Trophoblast cell (in vitro differentiated cells and primary cell): ENCODE measurements around the gene KCNG4.

Experiments used
- DNase-seq, 2 donors: peaks; one replicate each; pipeline ENCODE4 v3.0.0-alpha.2; 2016
- H2AFZ ChIP-seq: 2 replicates; pipeline ENCODE4 v1.6.1; 2013; ENCODE audit warnings: low read length, moderate library complexity, mild to moderate bottlenecking; ENCODE audit not compliant: insufficient read depth, poor library complexity
- H2AK5ac ChIP-seq: 2 replicates; pipeline ENCODE4 v1.6.1; 2013; ENCODE audit warnings: mild to moderate bottlenecking, low read length
- H2BK120ac ChIP-seq: 2 replicates; pipeline ENCODE4 v1.6.1; 2013; ENCODE audit warnings: low read length, mild to moderate bottlenecking, moderate library complexity; ENCODE audit not compliant: insufficient read depth, poor library complexity
- H2BK12ac ChIP-seq: 2 replicates; pipeline ENCODE4 v1.6.1; 2013; ENCODE audit warnings: mild to moderate bottlenecking, low read length, moderate library complexity
- H2BK5ac ChIP-seq: 2 replicates; pipeline ENCODE4 v1.6.1; 2013; ENCODE audit warnings: low read length, low read depth, moderate library complexity, mild to moderate bottlenecking; ENCODE audit not compliant: poor library complexity
- H3K14ac ChIP-seq: 2 replicates; pipeline ENCODE4 v1.6.1; 2013; ENCODE audit warnings: mild to moderate bottlenecking, low read length
- H3K18ac ChIP-seq: 2 replicates; pipeline ENCODE4 v1.6.1; 2013; ENCODE audit warnings: mild to moderate bottlenecking, low read length
- H3K23ac ChIP-seq: 2 replicates; pipeline ENCODE4 v1.6.1; 2013; ENCODE audit warnings: low read length
- H3K27ac ChIP-seq: 2 replicates; pipeline ENCODE4 v1.5.1; 2013; ENCODE audit warnings: low read depth, mild to moderate bottlenecking, inconsistent platforms, low read length, moderate library complexity
- H3K27me3 ChIP-seq: 2 replicates; pipeline ENCODE4 v1.6.1; 2013; ENCODE audit warnings: inconsistent platforms, mild to moderate bottlenecking, low read length, moderate library complexity; ENCODE audit not compliant: insufficient read depth
- H3K36me3 ChIP-seq, 2 experiments: 1 replicate in 1 of 2; 2 replicates in 1 of 2; pipeline ENCODE4 v1.6.1; 2013; ENCODE audit warnings: low read length in 2 of 2, mild to moderate bottlenecking in 2 of 2, moderate library complexity in 1 of 2; ENCODE audit not compliant: insufficient read depth in 2 of 2, control insufficient read depth in 1 of 2
- H3K4ac ChIP-seq: 2 replicates; pipeline ENCODE4 v1.6.1; 2013; ENCODE audit warnings: low read depth, mild to moderate bottlenecking, low read length, moderate library complexity
- H3K4me1 ChIP-seq, 2 experiments: 1 replicate in 1 of 2; 2 replicates in 1 of 2; pipeline ENCODE4 v1.6.1; 2013; ENCODE audit warnings: low read length in 2 of 2, mild to moderate bottlenecking in 2 of 2, moderate library complexity in 1 of 2; ENCODE audit not compliant: insufficient read depth in 2 of 2, control insufficient read depth in 1 of 2
- H3K4me2 ChIP-seq: 2 replicates; pipeline ENCODE4 v1.6.1; 2013; ENCODE audit warnings: inconsistent platforms, mild to moderate bottlenecking, low read length, moderate library complexity
- H3K4me3 ChIP-seq: 2 replicates; pipeline ENCODE4 v1.5.1; 2013; ENCODE audit warnings: mild to moderate bottlenecking, low read depth, low read length, inconsistent platforms
- H3K79me1 ChIP-seq: one replicate; pipeline ENCODE4 v1.6.1; 2013; ENCODE audit warnings: low read length
- H3K79me2 ChIP-seq: 2 replicates; pipeline ENCODE4 v1.6.1; 2013; ENCODE audit warnings: low read length, mild to moderate bottlenecking; ENCODE audit not compliant: control insufficient read depth, insufficient read depth, poor library complexity
- H3K9ac ChIP-seq: 2 replicates; pipeline ENCODE4 v1.6.1; 2013; ENCODE audit warnings: mild to moderate bottlenecking, low read length
- H3K9me3 ChIP-seq: 2 replicates; pipeline ENCODE4 v1.6.1; 2013; ENCODE audit warnings: low read depth, mild to moderate bottlenecking, control low read depth, inconsistent platforms, low read length; ENCODE audit not compliant: insufficient read depth
- H4K12ac ChIP-seq: 2 replicates; pipeline ENCODE4 v1.6.1; 2013; ENCODE audit warnings: low read depth, mild to moderate bottlenecking, low read length, moderate library complexity
- H4K8ac ChIP-seq: 2 replicates; pipeline ENCODE4 v1.6.1; 2013; ENCODE audit warnings: low read depth, mild to moderate bottlenecking, low read length, moderate library complexity
- H4K91ac ChIP-seq: one replicate; pipeline ENCODE4 v1.6.1; 2013; ENCODE audit warnings: low read depth, mild to moderate bottlenecking, low read length, moderate library complexity
- WGBS: extraction: QIAGEN DNeasy Blood & Tissue Kit; methylation state at CpG from one replicate; pipeline ENCODE4 v1.1.7; 2013; ENCODE audit warnings: missing lambda C conversion rate; ENCODE audit not compliant: insufficient read length, insufficient coverage; ENCODE audit errors: extremely low coverage; 5-methylcytosine and 5-hydroxymethylcytosine counted together

Gene KCNG4

DNA sequence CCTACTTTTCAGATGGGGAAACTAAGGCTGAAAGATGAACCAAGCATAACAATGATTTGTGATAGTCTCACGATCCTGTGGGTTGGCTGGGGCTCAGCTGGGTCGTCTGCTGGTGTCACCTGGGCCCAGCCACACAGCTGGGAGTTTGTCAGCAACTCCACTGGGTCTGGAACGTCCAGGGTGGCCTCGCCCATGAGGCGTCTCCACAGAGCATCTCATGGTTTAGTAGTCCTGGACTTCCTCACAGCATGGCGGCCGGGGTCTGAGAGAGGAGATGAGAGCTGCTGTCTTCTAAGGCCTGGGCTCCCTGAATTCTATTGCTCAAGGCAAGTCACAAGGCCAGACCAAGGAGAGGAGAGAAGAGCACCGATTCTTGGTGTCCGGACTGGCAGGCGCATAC lies 30.7 kb upstream of the KCNG4 start:
- Histone ChIP-seq H3K23ac (no peak overlapping the region), H3K4me3 (no peak overlapping the region), H3K79me1 (no peaks in the 10 kb centered on the region), H3K79me2 (no peaks in the 10 kb centered on the region), H2AFZ (no peak overlapping the region), H3K9me3 (no peaks in the 10 kb centered on the region), H2AK5ac (no peak overlapping the region), H3K14ac (no peak overlapping the region), H4K91ac (no peak overlapping the region), H4K12ac (no peak overlapping the region), H2BK120ac (no peak overlapping the region), H3K4me1 (peaks cover 0 to 3% of the 10 kb centered on the region in 2 experiments), H2BK5ac (no peak overlapping the region), H3K36me3 (no peaks in the 10 kb centered on the region), H3K27me3 (no peaks in the 10 kb centered on the region), H2BK12ac (no peak overlapping the region), H3K4ac (no peak overlapping the region), H3K18ac (no peak overlapping the region), H3K27ac (no peak overlapping the region), H3K9ac (no peak overlapping the region), H3K4me2 (no peak overlapping the region), H4K8ac (no peak overlapping the region)
- WGBS = no CpG with 5 or more reads among the region's 10 CpGs
- no peak for DNase-seq

GRCh38 chr16:84270071-84270470 lies 30.3 kb upstream of the KCNG4 start:
- H3K9ac ChIP-seq = no peak overlapping the region
- H4K12ac ChIP-seq = no peak overlapping the region
- H3K23ac ChIP-seq = no peak overlapping the region
- no peak overlapping the region for H3K4me3 ChIP-seq
- no peaks in the 10 kb centered on the region for H3K9me3 ChIP-seq
- H3K27ac ChIP-seq = no peak overlapping the region
- no CpG with 5 or more reads among the region's 9 CpGs for WGBS
- H3K4me1 ChIP-seq = peaks cover 0 to 3% of the 10 kb centered on the region in 2 experiments
- no peak overlapping the region for H2BK5ac ChIP-seq
- H3K4ac ChIP-seq = no peak overlapping the region
- H2BK12ac ChIP-seq = no peak overlapping the region
- H3K79me2 ChIP-seq = no peaks in the 10 kb centered on the region
- H3K18ac ChIP-seq = no peak overlapping the region
- no peak overlapping the region for H4K91ac ChIP-seq
- H3K4me2 ChIP-seq = no peak overlapping the region
- H2BK120ac ChIP-seq = no peak overlapping the region
- H4K8ac ChIP-seq = no peak overlapping the region
- no peak overlapping the region for H2AK5ac ChIP-seq
- no peaks in the 10 kb centered on the region for H3K36me3 ChIP-seq
- H3K27me3 ChIP-seq = no peaks in the 10 kb centered on the region
- H3K79me1 ChIP-seq = no peaks in the 10 kb centered on the region
- DNase-seq = no peak
- no peak overlapping the region for H2AFZ ChIP-seq
- no peak overlapping the region for H3K14ac ChIP-seq

GRCh38 chr16:84268291-84269040 lies 28.7 kb upstream of the KCNG4 start:
- no peak overlapping the region for H2BK5ac ChIP-seq
- H3K23ac ChIP-seq = no peak overlapping the region
- H4K91ac ChIP-seq = no peak overlapping the region
- H4K12ac ChIP-seq = no peak overlapping the region
- H3K36me3 ChIP-seq = no peaks in the 10 kb centered on the region
- H2AK5ac ChIP-seq = no peak overlapping the region
- H2BK12ac ChIP-seq = no peak overlapping the region
- H3K4ac ChIP-seq = no peak overlapping the region
- H3K27ac ChIP-seq = no peak overlapping the region
- H3K27me3 ChIP-seq = no peaks in the 10 kb centered on the region
- H3K79me1 ChIP-seq = no peaks in the 10 kb centered on the region
- H2BK120ac ChIP-seq = no peak overlapping the region
- H2AFZ ChIP-seq = no peak overlapping the region
- WGBS = no CpG with 5 or more reads among the region's 18 CpGs
- peaks cover 0 to 3% of the 10 kb centered on the region in 2 experiments for H3K4me1 ChIP-seq
- H3K4me2 ChIP-seq = no peak overlapping the region
- no peak overlapping the region for H3K14ac ChIP-seq
- H3K9me3 ChIP-seq = no peaks in the 10 kb centered on the region
- no peak for DNase-seq
- no peaks in the 10 kb centered on the region for H3K79me2 ChIP-seq
- no peak overlapping the region for H3K4me3 ChIP-seq
- no peak overlapping the region for H3K18ac ChIP-seq
- no peak overlapping the region for H3K9ac ChIP-seq
- no peak overlapping the region for H4K8ac ChIP-seq

DNA sequence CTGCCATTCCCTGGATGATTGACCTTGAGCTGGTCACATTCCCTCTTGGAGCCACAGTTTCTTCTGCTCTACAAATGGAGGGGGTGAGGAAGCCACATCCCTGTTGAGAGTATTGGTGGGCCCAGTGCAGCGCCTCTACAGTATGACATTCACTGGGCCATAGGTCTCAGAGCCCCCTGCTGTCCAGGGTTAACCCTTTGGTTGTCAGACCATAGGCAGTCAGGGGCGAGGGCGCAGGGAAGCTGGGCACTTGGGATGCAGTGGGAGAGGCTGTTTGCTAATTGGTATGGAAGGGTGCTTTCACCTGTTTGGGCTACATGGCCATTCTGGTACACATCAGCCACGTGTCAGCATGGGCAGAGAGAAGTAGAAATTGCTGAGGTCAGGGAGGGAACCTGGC lies 27.6 kb upstream of the KCNG4 start:
- no CpG with 5 or more reads among the region's 4 CpGs for WGBS
- H2AK5ac ChIP-seq = no peak overlapping the region
- H3K18ac ChIP-seq = no peak overlapping the region
- H3K79me2 ChIP-seq = no peaks in the 10 kb centered on the region
- no peaks in the 10 kb centered on the region for H3K79me1 ChIP-seq
- H3K27ac ChIP-seq = no peak overlapping the region
- H3K36me3 ChIP-seq = no peaks in the 10 kb centered on the region
- H3K9ac ChIP-seq = no peak overlapping the region
- H4K12ac ChIP-seq = no peak overlapping the region
- H3K27me3 ChIP-seq = no peaks in the 10 kb centered on the region
- no peak overlapping the region for H3K14ac ChIP-seq
- no peak overlapping the region for H4K8ac ChIP-seq
- DNase-seq = no peak
- no peak overlapping the region for H2BK5ac ChIP-seq
- H2BK120ac ChIP-seq = no peak overlapping the region
- H3K4me3 ChIP-seq = no peak overlapping the region
- no peak overlapping the region for H3K4ac ChIP-seq
- H3K9me3 ChIP-seq = no peaks in the 10 kb centered on the region
- H4K91ac ChIP-seq = no peak overlapping the region
- peaks cover 0 to 3% of the 10 kb centered on the region in 2 experiments for H3K4me1 ChIP-seq
- H2AFZ ChIP-seq = no peak overlapping the region
- no peak overlapping the region for H2BK12ac ChIP-seq
- H3K4me2 ChIP-seq = no peak overlapping the region
- H3K23ac ChIP-seq = no peak overlapping the region
